ENCODE data around the gene INS.

INS gene

DNA sequence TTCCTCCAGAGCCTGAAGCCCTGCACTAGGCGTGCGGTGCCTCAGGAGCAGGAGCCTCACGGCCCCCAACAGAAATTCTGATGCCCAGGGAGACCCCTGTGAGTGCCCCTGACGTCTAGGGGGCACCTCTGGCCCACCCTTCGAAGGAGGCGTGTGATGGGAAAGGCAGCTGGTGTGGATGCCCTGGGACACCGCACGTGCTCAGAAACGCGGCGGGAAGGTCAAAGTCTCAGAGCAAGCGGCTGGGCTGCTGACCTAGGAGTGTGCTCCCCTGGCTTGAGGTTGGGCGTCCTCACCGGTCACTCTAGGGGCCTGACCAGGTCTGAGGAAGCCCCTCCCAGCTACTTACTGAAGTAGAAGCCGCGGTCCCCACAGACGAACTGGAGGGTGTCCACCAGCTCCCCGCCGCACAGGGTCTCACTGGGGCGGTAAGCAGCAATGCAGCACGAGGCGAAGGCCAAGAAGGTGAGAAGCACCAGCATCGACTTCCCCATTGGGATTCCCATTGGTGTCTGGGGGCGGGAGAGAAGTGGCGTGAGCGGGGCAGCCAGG, 25.9 kb downstream of the INS start:
- Histone ChIP-seq H3K36me3 (ENCODE audit: insufficient read depth) (no peaks in the 10 kb centered on the region), H4K20me1 (ENCODE audit: insufficient read depth) (no peaks in the 10 kb centered on the region), H2AFZ (ENCODE audit: low read depth) (no peak overlapping the region), H3K9ac (no peak overlapping the region), H3K27me3 (ENCODE audit: insufficient read depth, low read depth) (peaks cover 68% of the 10 kb centered on the region), H3K79me2 (ENCODE audit: insufficient read depth, low read depth) (no peaks in the 10 kb centered on the region), H3K4me2 (no peak overlapping the region), H3K27ac (no peak overlapping the region), H3K4me3 (IDR thresholded peaks at IDR 0.05; ENCODE audit: insufficient read depth, low read depth, low read length) (no peak overlapping the region), H3K4me1 (ENCODE audit: low read depth, poor library complexity, severe bottlenecking) (no peaks in the 10 kb centered on the region)
- no peak for TF ChIP-seq CTCF (conservative IDR thresholded peaks at IDR 0.05; ENCODE audit: low read depth, low read length)

- H3K36me3 ChIP-seq (ENCODE audit: insufficient read depth): no peaks in the 10 kb centered on the region
- H2AFZ ChIP-seq (ENCODE audit: low read depth): no peak overlapping the region
- TF ChIP-seq CTCF (conservative IDR thresholded peaks at IDR 0.05; ENCODE audit: low read depth, low read length): no peak
- no peak overlapping the region for H3K4me2 ChIP-seq
- H3K4me3 ChIP-seq (IDR thresholded peaks at IDR 0.05; ENCODE audit: insufficient read depth, low read depth, low read length): no peak overlapping the region
- no peaks in the 10 kb centered on the region for H3K4me1 ChIP-seq (ENCODE audit: low read depth, poor library complexity, severe bottlenecking)
- no peaks in the 10 kb centered on the region for H4K20me1 ChIP-seq (ENCODE audit: insufficient read depth)
- no peak overlapping the region for H3K27ac ChIP-seq
- H3K27me3 ChIP-seq (ENCODE audit: insufficient read depth, low read depth): peaks cover 70% of the 10 kb centered on the region
- no peaks in the 10 kb centered on the region for H3K79me2 ChIP-seq (ENCODE audit: insufficient read depth, low read depth)
- no peak overlapping the region for H3K9ac ChIP-seq
Measured at GRCh38 chr11:2134022-2135010, 26.7 kb downstream of the INS start.

DNA sequence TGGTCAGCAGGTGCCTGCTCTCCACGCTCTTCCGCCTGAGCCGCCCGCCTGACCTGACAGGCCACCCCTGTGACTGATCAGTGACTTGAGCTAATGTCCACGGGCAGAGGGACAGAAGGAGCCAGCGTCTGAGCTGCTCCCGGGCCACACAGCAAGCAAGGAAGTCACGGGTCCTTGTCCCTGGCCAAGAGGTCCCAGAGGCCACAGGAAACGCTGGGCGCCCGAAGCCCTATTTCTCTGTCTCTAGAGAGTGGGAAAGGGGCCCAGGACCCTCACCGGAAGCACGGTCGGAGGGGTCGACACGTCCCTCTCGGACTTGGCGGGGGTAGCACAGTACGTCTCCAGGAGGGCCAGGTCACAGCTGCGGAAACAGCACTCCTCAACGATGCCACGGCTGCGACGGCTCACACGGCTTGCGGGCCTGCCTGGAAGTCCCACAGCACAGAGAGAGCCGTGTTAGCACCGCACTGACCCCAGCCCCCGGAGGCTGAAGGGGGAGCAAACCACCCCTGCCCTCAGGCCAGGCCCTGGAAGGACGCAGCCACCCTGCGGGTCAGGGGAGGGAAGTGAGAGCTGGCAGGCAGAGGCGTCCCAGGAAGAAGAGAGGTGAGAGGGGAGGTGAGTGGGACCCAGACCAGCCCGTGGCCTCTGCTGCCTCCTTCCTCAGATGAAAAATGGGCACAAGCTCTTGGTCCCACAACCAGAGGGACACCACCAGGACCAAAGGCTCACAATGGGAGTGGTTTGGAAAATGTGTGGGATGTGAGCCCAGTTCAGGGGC, 27.6 kb downstream of the INS start:
- Histone ChIP-seq H3K27me3 (ENCODE audit: insufficient read depth, low read depth) (peaks cover 79% of the 10 kb centered on the region), H3K4me1 (ENCODE audit: low read depth, poor library complexity, severe bottlenecking) (no peaks in the 10 kb centered on the region), H3K36me3 (ENCODE audit: insufficient read depth) (no peaks in the 10 kb centered on the region), H3K79me2 (ENCODE audit: insufficient read depth, low read depth) (no peaks in the 10 kb centered on the region), H3K4me3 (IDR thresholded peaks at IDR 0.05; ENCODE audit: insufficient read depth, low read depth, low read length) (no peak overlapping the region), H3K9ac (no peak overlapping the region), H2AFZ (ENCODE audit: low read depth) (no peak overlapping the region), H4K20me1 (ENCODE audit: insufficient read depth) (no peaks in the 10 kb centered on the region), H3K4me2 (no peak overlapping the region), H3K27ac (no peak overlapping the region)
- TF ChIP-seq CTCF (conservative IDR thresholded peaks at IDR 0.05; ENCODE audit: low read depth, low read length): no peak

DNA sequence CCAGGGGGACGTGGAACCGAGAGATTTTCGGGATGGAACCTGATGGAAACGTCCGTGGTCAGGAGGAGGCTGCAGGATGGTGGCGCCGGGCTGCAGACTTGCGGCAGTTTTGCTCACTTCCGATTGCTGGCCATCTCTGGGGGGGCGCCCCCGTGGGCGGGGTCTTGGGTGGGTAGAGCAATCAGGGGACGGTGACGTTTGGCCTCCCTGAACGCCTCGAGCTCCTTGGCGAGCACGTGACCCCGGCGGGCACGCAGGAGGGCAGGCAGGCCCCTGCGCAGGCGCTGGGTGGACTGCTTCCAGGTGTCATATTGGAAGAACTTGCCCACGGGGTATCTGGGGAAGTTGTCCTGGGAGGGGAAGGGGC, 28.2 kb downstream of the INS start:
- H3K4me2 ChIP-seq: no peak overlapping the region
- H3K27ac ChIP-seq: no peak overlapping the region
- no peaks in the 10 kb centered on the region for H3K36me3 ChIP-seq (ENCODE audit: insufficient read depth)
- no peak for TF ChIP-seq CTCF (conservative IDR thresholded peaks at IDR 0.05; ENCODE audit: low read depth, low read length)
- no peak overlapping the region for H2AFZ ChIP-seq (ENCODE audit: low read depth)
- H3K4me1 ChIP-seq (ENCODE audit: low read depth, poor library complexity, severe bottlenecking): no peaks in the 10 kb centered on the region
- H4K20me1 ChIP-seq (ENCODE audit: insufficient read depth): no peaks in the 10 kb centered on the region
- H3K9ac ChIP-seq: no peak overlapping the region
- H3K4me3 ChIP-seq (IDR thresholded peaks at IDR 0.05; ENCODE audit: insufficient read depth, low read depth, low read length): no peak overlapping the region
- peaks cover 84% of the 10 kb centered on the region for H3K27me3 ChIP-seq (ENCODE audit: insufficient read depth, low read depth)
- no peaks in the 10 kb centered on the region for H3K79me2 ChIP-seq (ENCODE audit: insufficient read depth, low read depth)

Measured in KMS-11 (cell line).